Measurements from ENCODE around the gene MRPL54.

DNA sequence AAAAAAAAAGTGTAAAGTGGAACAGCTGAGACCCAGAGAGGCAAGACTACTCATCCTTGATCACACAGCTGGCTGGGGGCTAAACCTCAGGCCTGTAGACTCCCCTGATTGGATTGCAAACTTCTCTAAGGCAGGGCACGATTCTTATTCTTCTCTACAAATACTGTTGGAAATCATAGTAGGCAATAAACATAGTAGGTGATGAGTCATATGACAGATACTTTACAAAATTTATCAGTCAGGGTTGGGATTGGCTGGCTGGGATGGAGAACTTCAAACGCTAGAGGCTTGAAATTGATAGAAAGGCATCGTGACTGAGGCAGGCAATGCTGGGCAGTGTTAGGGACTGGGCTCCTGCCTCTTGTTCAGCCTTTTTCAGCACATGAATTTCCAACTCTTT, 29.6 kb downstream of the MRPL54 start:
- TF ChIP-seq, protein P1, sequence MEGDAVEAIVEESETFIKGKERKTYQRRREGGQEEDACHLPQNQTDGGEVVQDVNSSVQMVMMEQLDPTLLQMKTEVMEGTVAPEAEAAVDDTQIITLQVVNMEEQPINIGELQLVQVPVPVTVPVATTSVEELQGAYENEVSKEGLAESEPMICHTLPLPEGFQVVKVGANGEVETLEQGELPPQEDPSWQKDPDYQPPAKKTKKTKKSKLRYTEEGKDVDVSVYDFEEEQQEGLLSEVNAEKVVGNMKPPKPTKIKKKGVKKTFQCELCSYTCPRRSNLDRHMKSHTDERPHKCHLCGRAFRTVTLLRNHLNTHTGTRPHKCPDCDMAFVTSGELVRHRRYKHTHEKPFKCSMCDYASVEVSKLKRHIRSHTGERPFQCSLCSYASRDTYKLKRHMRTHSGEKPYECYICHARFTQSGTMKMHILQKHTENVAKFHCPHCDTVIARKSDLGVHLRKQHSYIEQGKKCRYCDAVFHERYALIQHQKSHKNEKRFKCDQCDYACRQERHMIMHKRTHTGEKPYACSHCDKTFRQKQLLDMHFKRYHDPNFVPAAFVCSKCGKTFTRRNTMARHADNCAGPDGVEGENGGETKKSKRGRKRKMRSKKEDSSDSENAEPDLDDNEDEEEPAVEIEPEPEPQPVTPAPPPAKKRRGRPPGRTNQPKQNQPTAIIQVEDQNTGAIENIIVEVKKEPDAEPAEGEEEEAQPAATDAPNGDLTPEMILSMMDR (IDR thresholded peaks at IDR 0.05) = no peak
- TF ChIP-seq POLR2A (IDR thresholded peaks at IDR 0.05) = no peak
